Activated B cell treated with CpG ODN at 0.5 μM for 24 hours (primary cell): ENCODE measurements around the gene CCDC201. TPM values are rescaled to one million over a fixed set of nuclear protein-coding genes. Genes with fewer than 3 reads are reported as not detected.

Experiments used
- ATAC-seq: fragments of 200-7000 bp; cut with Tn5 transposase; one replicate; pipeline ENCODE4 v1.10.0; 2021; ENCODE audit warnings: low read depth, mild to moderate bottlenecking, moderate library complexity
- CTCF ChIA-PET: fragments of 350-600 bp; sonication (Branson Sonifier 250); formaldehyde crosslinking; loops from one replicate; lab custom pipeline; 2021; ENCODE audit warnings: antibody characterized with exemption; lab: Charles Lee
- POLR2A ChIA-PET: fragments of 350-600 bp; sonication (Branson Sonifier 250); formaldehyde crosslinking; loops from one replicate; lab custom pipeline; 2021; ENCODE audit warnings: antibody characterized with exemption; lab: Charles Lee
- DNase-seq: peaks from one replicate; pipeline ENCODE4 v3.0.0; 2022
- H3K27ac Mint-ChIP-seq: one replicate; pipeline ENCODE4 v1.8.0; 2020; ENCODE audit warnings: mixed read lengths
- H3K27me3 Mint-ChIP-seq: one replicate; pipeline ENCODE4 v1.8.0; 2021; ENCODE audit warnings: mixed read lengths
- H3K36me3 Mint-ChIP-seq: one replicate; pipeline ENCODE4 v1.8.0; 2021; ENCODE audit warnings: low read depth, mixed read lengths
- H3K4me1 Mint-ChIP-seq: one replicate; pipeline ENCODE4 v1.8.0; 2021; ENCODE audit warnings: mixed read lengths
- H3K4me3 Mint-ChIP-seq: one replicate; pipeline ENCODE4 v1.8.0; 2020; ENCODE audit warnings: mild to moderate bottlenecking, mixed read lengths
- H3K9me3 Mint-ChIP-seq: one replicate; pipeline ENCODE4 v1.8.0; 2020; ENCODE audit warnings: mixed read lengths
- intact Hi-C: fragments of 100-400 bp; cut with micrococcal nuclease; formaldehyde crosslinking; loops from one replicate; pipeline ENCODE4 v1.15.1; 2024
- total RNA-seq: library from RNA; stranded (reverse); gene quantifications from 2 replicates; pipeline ENCODE4 v1.2.3, GENCODE V29; 2022
- TF ChIP-seq, protein P1 (sequence below): fragments of 200-600 bp; IDR thresholded peaks from one replicate; pipeline ENCODE4 v1.8.0; 2022; ENCODE audit warnings: antibody characterized with exemption, mild to moderate bottlenecking

The CCDC201 gene
- total RNA-seq, 1 donor from 2014 or later, result not detected

DNA sequence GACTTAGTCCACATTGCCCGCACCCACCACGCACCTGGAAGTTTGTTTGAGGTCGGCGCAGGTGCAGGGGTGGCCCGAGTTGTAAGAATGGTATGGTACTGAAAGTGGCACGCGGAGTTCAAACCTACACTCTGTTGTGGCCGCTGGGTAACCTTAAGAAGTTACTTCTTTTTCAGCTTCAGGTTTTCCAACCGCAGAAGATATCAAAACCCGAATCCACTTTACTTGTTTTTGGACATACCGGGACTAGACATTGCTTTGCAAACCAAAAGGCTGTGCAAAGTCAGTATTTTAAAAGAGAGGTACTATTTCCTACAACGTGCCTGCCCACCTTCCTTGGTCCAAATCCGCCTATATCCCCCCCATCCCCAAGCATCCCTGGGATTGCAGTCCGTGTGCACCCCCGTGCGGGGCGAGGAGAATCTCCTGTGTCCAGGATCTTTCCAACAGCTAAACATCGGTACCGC lies 47.1 kb upstream of the CCDC201 start:
- POLR2A ChIA-PET, result no interaction called here
- Mint-ChIP-seq H3K27ac (no peak overlapping the region), H3K9me3 (no peaks in the 10 kb centered on the region), H3K4me1 (peaks cover 18% of the 10 kb centered on the region), H3K27me3 (peaks cover 62% of the 10 kb centered on the region), H3K4me3 (no peak overlapping the region), H3K36me3 (no peaks in the 10 kb centered on the region)
- no peak for ATAC-seq
- CTCF ChIA-PET, result no interaction called here
- intact Hi-C loops, result no loop called here
- no peak for DNase-seq
- TF ChIP-seq, protein P1, sequence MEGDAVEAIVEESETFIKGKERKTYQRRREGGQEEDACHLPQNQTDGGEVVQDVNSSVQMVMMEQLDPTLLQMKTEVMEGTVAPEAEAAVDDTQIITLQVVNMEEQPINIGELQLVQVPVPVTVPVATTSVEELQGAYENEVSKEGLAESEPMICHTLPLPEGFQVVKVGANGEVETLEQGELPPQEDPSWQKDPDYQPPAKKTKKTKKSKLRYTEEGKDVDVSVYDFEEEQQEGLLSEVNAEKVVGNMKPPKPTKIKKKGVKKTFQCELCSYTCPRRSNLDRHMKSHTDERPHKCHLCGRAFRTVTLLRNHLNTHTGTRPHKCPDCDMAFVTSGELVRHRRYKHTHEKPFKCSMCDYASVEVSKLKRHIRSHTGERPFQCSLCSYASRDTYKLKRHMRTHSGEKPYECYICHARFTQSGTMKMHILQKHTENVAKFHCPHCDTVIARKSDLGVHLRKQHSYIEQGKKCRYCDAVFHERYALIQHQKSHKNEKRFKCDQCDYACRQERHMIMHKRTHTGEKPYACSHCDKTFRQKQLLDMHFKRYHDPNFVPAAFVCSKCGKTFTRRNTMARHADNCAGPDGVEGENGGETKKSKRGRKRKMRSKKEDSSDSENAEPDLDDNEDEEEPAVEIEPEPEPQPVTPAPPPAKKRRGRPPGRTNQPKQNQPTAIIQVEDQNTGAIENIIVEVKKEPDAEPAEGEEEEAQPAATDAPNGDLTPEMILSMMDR, result no peak

DNA sequence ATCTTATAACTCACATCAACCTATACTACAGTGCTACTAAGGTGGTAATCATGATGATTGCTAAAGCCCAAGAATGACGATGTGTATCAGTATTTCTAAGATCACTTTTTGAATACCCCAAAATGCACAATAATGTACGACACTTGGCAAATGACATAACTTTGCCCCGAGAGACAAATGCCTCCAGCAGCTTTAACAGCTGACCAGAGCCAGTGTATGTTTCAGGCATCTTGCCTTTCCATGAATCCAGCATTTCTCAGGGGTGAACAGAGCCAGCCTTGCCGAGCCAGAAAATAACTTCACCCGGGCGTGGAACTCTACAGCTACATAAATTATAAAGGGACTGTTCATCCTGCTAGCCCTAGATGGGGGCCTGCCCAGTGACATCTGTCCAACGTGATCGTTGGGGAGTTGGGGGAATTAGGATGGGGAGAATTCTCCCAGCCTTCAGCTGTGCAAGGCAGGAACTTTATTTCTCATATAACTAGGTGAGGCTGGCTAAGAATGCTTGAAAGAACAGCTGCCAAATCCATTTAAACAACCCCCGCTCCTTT lies 46.4 kb upstream of the CCDC201 start:
- H3K27me3 Mint-ChIP-seq, result peaks cover 62% of the 10 kb centered on the region
- no peak for ATAC-seq

DNA sequence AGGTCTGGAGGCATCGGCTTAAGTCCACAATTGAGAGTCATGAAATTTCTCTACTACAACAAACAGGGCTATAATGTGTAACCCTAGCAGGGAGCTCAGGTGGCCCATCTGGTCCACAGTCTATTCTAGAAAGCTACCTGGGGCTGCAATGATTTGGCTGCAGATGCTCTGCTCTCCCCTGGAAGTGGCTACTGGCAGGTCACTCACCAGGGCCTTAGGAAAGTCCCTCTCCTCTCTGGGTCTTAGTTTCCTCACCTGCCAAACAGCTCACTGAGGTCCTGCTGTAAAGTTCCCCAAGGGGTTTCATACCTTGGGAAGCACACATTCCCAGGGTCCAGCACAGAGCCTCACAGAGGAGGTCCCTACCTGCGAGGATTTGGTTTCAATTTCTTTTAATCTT lies 45.7 kb upstream of the CCDC201 start:
- POLR2A ChIA-PET, result no interaction called here
- TF ChIP-seq, protein P1, result no peak
- no peaks in the 10 kb centered on the region for H3K36me3 Mint-ChIP-seq
- no peaks in the 10 kb centered on the region for H3K9me3 Mint-ChIP-seq
- H3K4me1 Mint-ChIP-seq, result peaks cover 18% of the 10 kb centered on the region
- no peak for DNase-seq
- no peak overlapping the region for H3K4me3 Mint-ChIP-seq
- ATAC-seq, result no peak
- CTCF ChIA-PET, result interaction anchor here (1.2 to 3.1 kb wide), 3 partner anchors 11 to 1335 kb away, joined by 3 to 12 read pairs (median 4); no protein-coding TSS in a partner anchor
- intact Hi-C loops, result no loop called here
- peaks cover 58% of the 10 kb centered on the region for H3K27me3 Mint-ChIP-seq
- no peak overlapping the region for H3K27ac Mint-ChIP-seq

More for the DNA sequence above, 46.4 kb upstream of the CCDC201 start:
- H3K9me3 Mint-ChIP-seq, result no peaks in the 10 kb centered on the region
- H3K4me1 Mint-ChIP-seq, result peaks cover 18% of the 10 kb centered on the region
- TF ChIP-seq, protein P1, result no peak
- ChIA-PET CTCF (interaction anchor here (1.4 to 3.1 kb wide), 2 partner anchors 10 to 1334 kb away, joined by 4 to 12 read pairs; no protein-coding TSS in a partner anchor), POLR2A (no interaction called here)
- DNase-seq, result no peak
- H3K27ac Mint-ChIP-seq, result no peak overlapping the region
- H3K4me3 Mint-ChIP-seq, result no peak overlapping the region
- intact Hi-C loops, result no loop called here
- H3K36me3 Mint-ChIP-seq, result no peaks in the 10 kb centered on the region

DNA sequence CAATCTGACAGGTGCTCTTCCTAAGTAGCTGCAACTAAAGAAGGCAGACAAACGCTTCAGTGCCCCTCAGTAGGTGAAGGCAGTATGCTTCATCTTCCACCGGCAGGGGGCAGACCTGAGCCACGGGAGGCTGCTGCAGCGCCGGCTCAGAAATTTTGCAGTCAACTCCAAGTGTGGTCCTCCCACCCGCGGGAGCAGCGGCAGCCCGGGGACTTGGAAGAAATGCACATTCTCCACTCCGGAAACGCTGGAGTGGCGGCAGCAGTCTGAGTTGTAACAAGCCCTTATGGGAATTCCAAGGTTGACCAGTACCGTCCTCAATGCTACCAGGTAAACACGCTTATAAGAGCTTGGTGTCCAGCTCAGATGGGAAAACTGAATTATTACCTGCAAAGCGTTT lies 44.8 kb upstream of the CCDC201 start:
- Mint-ChIP-seq H3K9me3 (no peaks in the 10 kb centered on the region), H3K36me3 (no peaks in the 10 kb centered on the region), H3K27me3 (peaks cover 55% of the 10 kb centered on the region), H3K27ac (no peak overlapping the region), H3K4me1 (peaks cover 11% of the 10 kb centered on the region), H3K4me3 (no peak overlapping the region)
- peak; percentile 57 for ATAC-seq
- intact Hi-C loops, result loop anchor here (1.0 kb wide), 3 partner anchors 1172 to 1337 kb away; no protein-coding TSS in a partner anchor
- ChIA-PET CTCF (interaction anchor here (0.6 to 3.1 kb wide), 8 partner anchors 12 to 1336 kb away, joined by 3 to 16 read pairs (median 3); no protein-coding TSS in a partner anchor), POLR2A (no interaction called here)
- TF ChIP-seq, protein P1, result no peak
- peak; percentile 62 for DNase-seq

DNA sequence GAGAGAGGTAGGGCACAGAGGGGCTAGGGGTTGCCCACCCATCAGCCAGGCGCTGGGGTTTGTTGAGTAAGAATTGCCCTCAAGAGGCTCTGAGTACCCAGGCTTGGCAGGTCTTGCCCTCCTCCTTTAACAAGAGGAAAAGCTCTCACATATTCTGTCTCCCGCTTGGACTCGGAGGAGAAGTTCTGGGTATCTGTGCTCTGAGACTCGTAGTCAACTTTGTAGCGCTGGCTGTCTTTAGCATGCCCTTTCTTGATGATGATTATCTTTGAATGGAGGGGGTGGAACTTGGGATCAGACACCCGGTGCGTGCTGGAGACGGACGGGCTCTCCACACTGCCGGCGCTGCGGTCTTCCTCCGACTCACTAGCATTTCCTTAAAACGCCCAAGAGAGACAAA lies 44.2 kb upstream of the CCDC201 start:
- no peaks in the 10 kb centered on the region for H3K36me3 Mint-ChIP-seq
- no peak for DNase-seq
- ChIA-PET CTCF (interaction anchor here (0.9 to 3.1 kb wide), 4 partner anchors 23 to 1337 kb away, joined by 3 to 16 read pairs (median 8); no protein-coding TSS in a partner anchor), POLR2A (no interaction called here)
- H3K4me3 Mint-ChIP-seq, result no peak overlapping the region
- H3K27me3 Mint-ChIP-seq, result peaks cover 53% of the 10 kb centered on the region
- H3K9me3 Mint-ChIP-seq, result no peaks in the 10 kb centered on the region
- H3K27ac Mint-ChIP-seq, result no peak overlapping the region
- ATAC-seq, result no peak
- peaks cover 6% of the 10 kb centered on the region for H3K4me1 Mint-ChIP-seq
- intact Hi-C loops, result loop anchor here (1.0 kb wide), 3 partner anchors 1172 to 1337 kb away; no protein-coding TSS in a partner anchor
- TF ChIP-seq, protein P1, result no peak
